IMR-90 (cell line): Measurements from ENCODE around the gene ZNHIT2. TPM values are rescaled to one million over a fixed set of nuclear protein-coding genes. Genes with fewer than 3 reads are reported as not detected.

Source experiments
- ATAC-seq: fragments of 200-7000 bp; cut with Tn5 transposase; 2 replicates; pipeline ENCODE4 v1.9.1; 2020; ENCODE audit warnings: low read depth, mild to moderate bottlenecking, moderate library complexity
- BruUV-seq: library from RNA; stranded (reverse); fragments of 400-500 nt; replicated peaks from 2 replicates; lab custom pipeline; 2021; lab: Mats Ljungman, UMichigan
- CTCF ChIA-PET: fragments of 300-600 bp; formaldehyde crosslinking; extraction: SDS; loops from one replicate; lab custom pipeline; 2021; ENCODE audit warnings: antibody characterized with exemption; lab: Yijun Ruan, JAX
- POLR2A ChIA-PET: fragments of 300-600 bp; sonication (Branson Sonifier 250); formaldehyde crosslinking; loops from one replicate; lab custom pipeline; 2022; ENCODE audit warnings: antibody characterized with exemption; ENCODE audit not compliant: unreplicated experiment; lab: Charles Lee
- DNase-seq: peaks from one replicate; pipeline ENCODE4 v3.0.0; 2013
- H2AFZ ChIP-seq: replicated peaks from 2 replicates; pipeline ENCODE3; 2013; ENCODE audit warnings: low read length, mild to moderate bottlenecking; ENCODE audit not compliant: poor library complexity
- H2AK5ac ChIP-seq: 2 replicates; pipeline ENCODE4 v1.6.1; 2013; ENCODE audit warnings: low read depth, low read length, inconsistent platforms
- H2AK9ac ChIP-seq: replicated peaks from 2 replicates; pipeline ENCODE3; 2013; ENCODE audit warnings: mild to moderate bottlenecking, low read depth, low read length, moderate library complexity; ENCODE audit not compliant: poor library complexity
- H2BK120ac ChIP-seq: 2 replicates; pipeline ENCODE4 v1.6.1; 2013; ENCODE audit warnings: low read depth, low read length, inconsistent platforms
- H2BK15ac ChIP-seq: 3 replicates; pipeline ENCODE4 v1.6.1; 2013; ENCODE audit warnings: low read depth, low read length, inconsistent platforms
- H2BK20ac ChIP-seq: 2 replicates; pipeline ENCODE4 v1.6.1; 2013; ENCODE audit warnings: low read depth, mild to moderate bottlenecking, inconsistent platforms, low read length, moderate library complexity
- H2BK5ac ChIP-seq: 2 replicates; pipeline ENCODE4 v1.6.1; 2013; ENCODE audit warnings: mild to moderate bottlenecking, low read depth, low read length, inconsistent platforms; ENCODE audit not compliant: poor library complexity, severe bottlenecking
- H3K14ac ChIP-seq: replicated peaks from 2 replicates; pipeline ENCODE4 v1.6.1; 2013; ENCODE audit warnings: low read depth, low read length, inconsistent platforms
- H3K18ac ChIP-seq: 2 replicates; pipeline ENCODE4 v1.6.1; 2013; ENCODE audit warnings: low read depth, low read length, control low read depth
- H3K23ac ChIP-seq: 2 replicates; pipeline ENCODE4 v1.6.1; 2013; ENCODE audit warnings: low read depth, low read length, inconsistent platforms
- H3K27ac ChIP-seq: 2 replicates; pipeline ENCODE4 v1.5.1; 2013; ENCODE audit warnings: mild to moderate bottlenecking, control low read depth, low read length; ENCODE audit not compliant: insufficient read depth
- H3K27me3 ChIP-seq: 2 replicates; pipeline ENCODE4 v1.6.1; 2013; ENCODE audit warnings: low read length; ENCODE audit not compliant: control insufficient read depth, insufficient read depth
- H3K36me3 ChIP-seq: 2 replicates; pipeline ENCODE4 v1.6.1; 2013; ENCODE audit warnings: low read length, mixed read lengths; ENCODE audit not compliant: control insufficient read depth, insufficient read depth
- H3K4ac ChIP-seq: 2 replicates; pipeline ENCODE4 v1.6.1; 2013; ENCODE audit warnings: low read depth, low read length, inconsistent platforms
- H3K4me1 ChIP-seq: 2 replicates; pipeline ENCODE4 v1.6.1; 2013; ENCODE audit warnings: low read length, mixed read lengths; ENCODE audit not compliant: control insufficient read depth, insufficient read depth
- H3K4me2 ChIP-seq: 2 replicates; pipeline ENCODE4 v1.6.1; 2013; ENCODE audit warnings: low read depth, mild to moderate bottlenecking, control low read depth, low read length, moderate library complexity
- H3K4me3 ChIP-seq: 2 replicates; pipeline ENCODE4 v1.5.1; 2013; ENCODE audit warnings: low read depth, mild to moderate bottlenecking, control low read depth, low read length, moderate library complexity; ENCODE audit not compliant: insufficient read depth
- H3K56ac ChIP-seq: 2 replicates; pipeline ENCODE4 v1.6.1; 2013; ENCODE audit warnings: low read length, inconsistent platforms; ENCODE audit not compliant: insufficient read depth; ENCODE audit errors: extremely low read depth
- H3K79me1 ChIP-seq, 2 experiments: 2 replicates each; pipeline ENCODE4 v1.6.1; 2013; ENCODE audit warnings: low read length in 2 of 2, inconsistent platforms in 1 of 2, low read depth in 1 of 2
- H3K9ac ChIP-seq: 2 replicates; pipeline ENCODE4 v1.6.1; 2013; ENCODE audit warnings: low read depth, low read length, control low read depth
- H3K9me1 ChIP-seq: 2 replicates; pipeline ENCODE4 v1.6.1; 2013; ENCODE audit warnings: low read length, inconsistent platforms; ENCODE audit not compliant: insufficient read depth
- H3K9me3 ChIP-seq: 2 replicates; pipeline ENCODE4 v1.6.1; 2013; ENCODE audit warnings: low read length; ENCODE audit not compliant: control insufficient read depth, insufficient read depth
- H4K20me1 ChIP-seq: 2 replicates; pipeline ENCODE4 v1.6.1; 2013; ENCODE audit warnings: low read length, inconsistent platforms; ENCODE audit not compliant: insufficient read depth
- H4K5ac ChIP-seq: 2 replicates; pipeline ENCODE4 v1.6.1; 2013; ENCODE audit warnings: mild to moderate bottlenecking, low read depth, low read length, control low read depth
- H4K8ac ChIP-seq, 2 experiments: 2 replicates each; pipeline ENCODE4 v1.6.1; 2013; ENCODE audit warnings: low read depth in 2 of 2, low read length in 2 of 2, control low read depth in 1 of 2, inconsistent platforms in 1 of 2
- H4K91ac ChIP-seq: 2 replicates; pipeline ENCODE4 v1.6.1; 2013; ENCODE audit warnings: low read depth, low read length, inconsistent platforms; ENCODE audit not compliant: insufficient read depth
- BHLHE40 ChIP-seq: fragments of 150-350 bp; IDR thresholded peaks from 2 replicates; pipeline ENCODE4 v1.6.1; 2016; ENCODE audit warnings: mild to moderate bottlenecking, low read depth, low read length
- CEBPB ChIP-seq: IDR thresholded peaks from 2 replicates; pipeline ENCODE4 v1.6.1; 2012; ENCODE audit warnings: low read depth, low read length, improper control_type of control experiment
- CHD1 ChIP-seq: IDR thresholded peaks from 2 replicates; pipeline ENCODE4 v1.6.1; 2012; ENCODE audit warnings: low read depth, low read length, improper control_type of control experiment
- FOS ChIP-seq: fragments of 150-350 bp; IDR thresholded peaks from 2 replicates; pipeline ENCODE4 v1.6.1; 2016; ENCODE audit warnings: low read depth, low read length
- MAFK ChIP-seq: IDR thresholded peaks from 2 replicates; pipeline ENCODE4 v1.6.1; 2012; ENCODE audit warnings: low read depth, low read length, improper control_type of control experiment
- MAZ ChIP-seq: IDR thresholded peaks from 2 replicates; pipeline ENCODE4 v1.6.1; 2012; ENCODE audit warnings: low read depth, mild to moderate bottlenecking, low read length, improper control_type of control experiment, moderate library complexity, borderline replicate concordance
- MXI1 ChIP-seq: IDR thresholded peaks from 2 replicates; pipeline ENCODE4 v1.6.1; 2012; ENCODE audit warnings: low read depth, mild to moderate bottlenecking, low read length, moderate library complexity, borderline replicate concordance
- POLR2A ChIP-seq: IDR thresholded peaks from 2 replicates; pipeline ENCODE4 v1.6.1; 2012; ENCODE audit warnings: mild to moderate bottlenecking, low read depth, low read length
- RAD21 ChIP-seq: IDR thresholded peaks from 2 replicates; pipeline ENCODE4 v1.6.1; 2012; ENCODE audit warnings: low read length, improper control_type of control experiment
- RCOR1 ChIP-seq: IDR thresholded peaks from 2 replicates; pipeline ENCODE4 v1.6.1; 2012; ENCODE audit warnings: mild to moderate bottlenecking, low read length, improper control_type of control experiment; ENCODE audit not compliant: insufficient replicate concordance
- RFX5 ChIP-seq: IDR thresholded peaks from 2 replicates; pipeline ENCODE4 v1.8.0; 2012; ENCODE audit warnings: low read depth, mild to moderate bottlenecking, low read length, moderate library complexity
- SMC3 ChIP-seq: fragments of 150-350 bp; IDR thresholded peaks from 2 replicates; pipeline ENCODE4 v1.6.1; 2016; ENCODE audit warnings: low read depth, mild to moderate bottlenecking, antibody characterized with exemption, low read length, moderate library complexity
- USF2 ChIP-seq: fragments of 150-350 bp; IDR thresholded peaks from 2 replicates; pipeline ENCODE4 v1.6.1; 2017; ENCODE audit warnings: mild to moderate bottlenecking, antibody characterized with exemption, low read length, low read depth
- WGBS, 2 experiments: methylation state at CpG; one replicate each; pipeline versions ENCODE4 v1.1.5 to v1.1.7; 2013; ENCODE audit warnings: missing lambda C conversion rate in 2 of 2; ENCODE audit not compliant: insufficient read length in 1 of 2; ENCODE audit errors: extremely low coverage in 2 of 2; 5-methylcytosine and 5-hydroxymethylcytosine counted together
- dilution Hi-C: fragments of 300-500 bp; cut with HindIII; formaldehyde crosslinking; loops from one replicate; pipeline ENCODE4 v1.14.3; 2018; ENCODE audit warnings: low sequenced_read_pairs; ENCODE audit not compliant: unreplicated experiment
- in situ Hi-C: fragments of 300-500 bp; cut with MboI; formaldehyde crosslinking; loops from 3 replicates; pipeline ENCODE4 v1.14.3; 2019; ENCODE audit warnings: low sequenced_read_pairs, inconsistent platforms, mixed read lengths
- intact Hi-C: fragments of 100-400 bp; cut with micrococcal nuclease; formaldehyde crosslinking; loops from 2 replicates; pipeline ENCODE4 v1.10.0; 2022
- polyA plus RNA-seq, 3 experiments: library from polyadenylated mRNA; depleted of rRNA; stranded (reverse); fragments of >200 nt; gene quantifications; 2 replicates each; pipeline ENCODE4 v1.2.3, GENCODE V29; 2012; ENCODE audit warnings: low replicate concordance in 1 of 3
- total RNA-seq: library from RNA; depleted of rRNA; stranded (reverse); fragments of >200 nt; gene quantifications from 2 replicates; pipeline ENCODE4 v1.2.3, GENCODE V29; 2012
- TF ChIP-seq, protein P1 (sequence below): conservative IDR thresholded peaks from 2 replicates; pipeline ENCODE4 v1.5.1; 2012; ENCODE audit warnings: mild to moderate bottlenecking, low read depth, low read length, improper control_type of control experiment
- TF ChIP-seq, protein P2 (sequence below): fragments of 150-350 bp; IDR thresholded peaks from 2 replicates; pipeline ENCODE4 v1.6.1; 2016; ENCODE audit warnings: low read depth, mild to moderate bottlenecking, low read length, moderate library complexity, borderline replicate concordance

The ZNHIT2 gene
- total and polyA plus RNA-seq, 2 of the 4 experiments (the other 2 are of a cell fraction) = 3.9 to 5.9 TPM

DNA sequence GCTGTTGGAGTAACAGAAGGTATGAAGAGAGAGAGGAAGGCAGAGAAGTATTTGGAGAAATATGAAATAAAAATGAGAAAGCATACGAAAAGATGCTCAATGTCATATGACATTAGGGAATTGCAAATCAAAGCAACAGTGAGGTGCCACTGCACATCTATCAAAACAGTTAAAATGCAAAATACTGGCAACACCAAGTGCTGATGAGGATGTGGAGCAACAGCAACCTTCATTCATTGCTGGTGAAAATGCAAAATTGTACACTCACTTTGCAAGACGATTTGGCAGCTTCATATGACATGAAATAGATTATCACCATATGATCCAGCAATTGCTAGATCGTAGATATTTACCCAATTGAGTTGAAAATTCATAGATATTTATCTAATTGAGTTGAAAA is 43.1 kb upstream of the ZNHIT2 start:
- dilution Hi-C loops (no loop called here), in situ Hi-C loops (no loop called here), intact Hi-C loops (no loop called here)
- Histone ChIP-seq H3K4me1 (peaks cover under 1% of the 10 kb centered on the region; the same call in 1 of the 2 replicates), H4K5ac (no peak overlapping the region), H3K27me3 (0 out of 2 replicates have a peak, but pooled peaks cover 2% of the 10 kb centered on the region), H3K14ac (no peak overlapping the region), H2AK9ac (no peak overlapping the region), H3K9ac (no peak overlapping the region), H2AFZ (no peak overlapping the region), H3K9me3 (no peaks in the 10 kb centered on the region), H4K20me1 (no peaks in the 10 kb centered on the region), H3K4me2 (no peak overlapping the region), H4K8ac (no peak overlapping the region), H2BK15ac (no peak overlapping the region), H2AK5ac (no peak overlapping the region), H3K27ac (no peak overlapping the region), H3K9me1 (no peaks in the 10 kb centered on the region), H3K79me1 (no peaks in the 10 kb centered on the region), H3K56ac (no peak overlapping the region), H3K4ac (no peak overlapping the region), H3K4me3 (no peak overlapping the region), H2BK120ac (no peak overlapping the region), H2BK20ac (no peak overlapping the region), H2BK5ac (no peak overlapping the region), H4K91ac (no peak overlapping the region), H3K18ac (no peak overlapping the region), H3K36me3 (no peaks in the 10 kb centered on the region), H3K23ac (no peak overlapping the region)
- no TSS peak for BruUV-seq
- POLR2A ChIA-PET = no interaction called here
- TF ChIP-seq MXI1 (no peak), RCOR1 (no peak), RFX5 (no peak), FOS (no peak), USF2 (no peak), POLR2A (no peak), CHD1 (no peak), BHLHE40 (no peak), RAD21 (no peak), MAFK (no peak), CEBPB (no peak), MAZ (no peak), SMC3 (no peak)
- TF ChIP-seq, protein P1, sequence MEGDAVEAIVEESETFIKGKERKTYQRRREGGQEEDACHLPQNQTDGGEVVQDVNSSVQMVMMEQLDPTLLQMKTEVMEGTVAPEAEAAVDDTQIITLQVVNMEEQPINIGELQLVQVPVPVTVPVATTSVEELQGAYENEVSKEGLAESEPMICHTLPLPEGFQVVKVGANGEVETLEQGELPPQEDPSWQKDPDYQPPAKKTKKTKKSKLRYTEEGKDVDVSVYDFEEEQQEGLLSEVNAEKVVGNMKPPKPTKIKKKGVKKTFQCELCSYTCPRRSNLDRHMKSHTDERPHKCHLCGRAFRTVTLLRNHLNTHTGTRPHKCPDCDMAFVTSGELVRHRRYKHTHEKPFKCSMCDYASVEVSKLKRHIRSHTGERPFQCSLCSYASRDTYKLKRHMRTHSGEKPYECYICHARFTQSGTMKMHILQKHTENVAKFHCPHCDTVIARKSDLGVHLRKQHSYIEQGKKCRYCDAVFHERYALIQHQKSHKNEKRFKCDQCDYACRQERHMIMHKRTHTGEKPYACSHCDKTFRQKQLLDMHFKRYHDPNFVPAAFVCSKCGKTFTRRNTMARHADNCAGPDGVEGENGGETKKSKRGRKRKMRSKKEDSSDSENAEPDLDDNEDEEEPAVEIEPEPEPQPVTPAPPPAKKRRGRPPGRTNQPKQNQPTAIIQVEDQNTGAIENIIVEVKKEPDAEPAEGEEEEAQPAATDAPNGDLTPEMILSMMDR = no peak
- TF ChIP-seq, protein P2, sequence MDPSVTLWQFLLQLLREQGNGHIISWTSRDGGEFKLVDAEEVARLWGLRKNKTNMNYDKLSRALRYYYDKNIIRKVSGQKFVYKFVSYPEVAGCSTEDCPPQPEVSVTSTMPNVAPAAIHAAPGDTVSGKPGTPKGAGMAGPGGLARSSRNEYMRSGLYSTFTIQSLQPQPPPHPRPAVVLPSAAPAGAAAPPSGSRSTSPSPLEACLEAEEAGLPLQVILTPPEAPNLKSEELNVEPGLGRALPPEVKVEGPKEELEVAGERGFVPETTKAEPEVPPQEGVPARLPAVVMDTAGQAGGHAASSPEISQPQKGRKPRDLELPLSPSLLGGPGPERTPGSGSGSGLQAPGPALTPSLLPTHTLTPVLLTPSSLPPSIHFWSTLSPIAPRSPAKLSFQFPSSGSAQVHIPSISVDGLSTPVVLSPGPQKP = no peak
- ATAC-seq (no peak), DNase-seq (no peak)
- WGBS, 2 experiments = no CpG with 5 or more reads among the region's 3 CpGs
- CTCF ChIA-PET = no interaction called here
